GM18520 (cell line): ENCODE data around the gene POLQ.
"Not testable (repeated sequence)": the region's sequence is repeated elsewhere in the genome, so short reads cannot be mapped to it uniquely, and the experiment has no call there.

Experiments used
- ATAC-seq: cut with Tn5 transposase; IDR thresholded peaks from one replicate; pipeline ENCODE4 v1.9.1; 2021; ENCODE audit not compliant: unreplicated experiment

The POLQ gene

DNA sequence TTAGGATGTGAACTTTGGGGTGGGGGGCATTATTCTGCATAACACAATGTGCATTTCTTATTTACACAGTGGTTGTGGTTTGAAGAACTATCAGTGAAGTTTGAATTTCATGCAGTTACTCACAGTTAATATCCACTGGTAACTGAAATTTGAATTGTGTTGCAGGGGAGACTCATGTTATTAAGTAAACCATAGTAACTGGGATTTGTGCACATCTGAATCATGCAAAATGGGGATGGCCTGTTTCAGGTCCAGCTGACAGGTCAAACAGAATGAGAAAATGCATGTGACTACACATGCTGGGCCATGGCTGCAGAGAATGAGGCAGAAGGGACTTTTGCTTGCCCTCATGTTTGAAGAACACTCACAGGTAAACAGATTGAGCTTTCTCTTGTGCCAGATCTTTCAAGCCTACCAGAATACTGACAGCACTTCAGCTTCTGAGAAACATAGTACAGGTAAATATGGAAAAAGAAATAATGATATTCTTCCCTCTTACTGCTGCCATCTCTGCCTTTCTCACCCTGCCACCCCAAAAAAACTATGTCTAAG is 115.0 kb downstream of the POLQ start:
- no peak for ATAC-seq

DNA sequence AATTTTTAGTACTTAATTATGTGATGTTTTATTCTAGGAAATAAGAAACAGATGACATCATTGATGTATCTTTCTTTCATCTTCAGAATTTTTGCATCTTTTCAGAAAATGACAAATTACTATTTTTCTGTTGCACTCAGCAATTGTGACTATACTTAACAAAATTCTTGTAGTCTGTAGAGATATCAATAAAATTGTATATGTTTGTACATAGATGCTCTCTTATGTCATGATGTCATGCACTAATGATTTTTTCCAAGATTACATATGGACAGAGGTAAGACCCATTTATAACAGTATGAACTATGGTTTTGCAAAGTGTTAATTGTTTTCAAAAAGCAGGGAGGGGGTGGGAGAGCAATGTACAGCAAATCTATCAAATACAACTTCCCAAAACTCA is 121.2 kb downstream of the POLQ start:
- ATAC-seq: no peak

DNA sequence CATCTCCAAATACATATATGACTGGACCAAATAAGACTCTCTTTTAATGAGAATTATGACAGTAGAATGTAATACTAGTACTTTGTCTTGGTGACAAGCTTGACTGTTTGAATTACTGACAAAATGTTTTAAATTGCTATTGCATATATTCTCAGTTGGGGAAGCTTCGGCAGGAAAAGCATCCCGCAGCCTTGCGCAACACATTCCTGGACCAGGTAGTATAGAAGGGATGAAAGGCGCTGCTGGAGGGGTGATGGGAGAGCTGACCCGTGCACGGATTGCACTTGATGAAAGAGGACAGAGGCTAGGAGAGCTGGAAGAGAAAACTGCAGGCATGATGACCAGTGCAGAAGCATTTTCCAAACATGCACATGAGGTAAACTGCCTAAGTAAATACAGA is 127.6 kb downstream of the POLQ start:
- no peak for ATAC-seq

DNA sequence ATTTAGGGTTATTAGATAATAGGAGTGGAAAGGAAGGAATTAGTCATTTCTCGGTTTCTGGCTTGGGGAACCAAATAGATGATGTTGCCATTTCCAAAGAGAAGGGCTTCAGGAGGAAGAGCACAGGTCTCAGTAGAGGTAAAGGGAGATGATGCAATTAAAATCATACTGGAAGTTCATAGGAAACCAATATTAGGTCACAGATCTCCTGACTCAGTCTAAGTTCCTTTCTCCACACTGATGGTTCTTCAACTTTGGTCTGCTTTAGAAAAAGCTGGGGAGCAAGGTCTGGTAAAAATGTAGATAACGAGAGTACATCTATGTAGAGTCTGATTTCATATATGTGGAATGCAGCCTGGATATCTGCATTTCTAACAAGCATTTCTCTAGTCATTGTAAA is 130.9 kb downstream of the POLQ start:
- ATAC-seq: no peak

DNA sequence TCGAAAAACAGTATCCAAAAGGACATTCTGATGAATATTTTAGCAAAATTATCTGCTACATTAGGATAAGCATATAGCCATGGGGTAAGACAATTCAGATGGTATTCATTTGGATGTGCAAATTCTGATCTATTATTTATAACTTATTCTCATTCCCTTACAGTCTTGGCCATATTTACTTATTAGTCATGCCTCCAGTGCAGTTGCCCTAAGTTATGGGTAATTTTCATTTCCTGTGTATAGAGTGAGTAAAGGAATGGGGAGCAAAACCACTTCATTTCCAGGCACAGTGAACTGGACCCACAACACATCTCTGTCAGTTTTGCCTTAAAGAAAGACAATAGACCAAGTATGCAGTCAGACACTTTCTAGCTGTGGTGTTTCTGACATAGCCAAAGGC is 134.3 kb downstream of the POLQ start:
- ATAC-seq: no peak

DNA sequence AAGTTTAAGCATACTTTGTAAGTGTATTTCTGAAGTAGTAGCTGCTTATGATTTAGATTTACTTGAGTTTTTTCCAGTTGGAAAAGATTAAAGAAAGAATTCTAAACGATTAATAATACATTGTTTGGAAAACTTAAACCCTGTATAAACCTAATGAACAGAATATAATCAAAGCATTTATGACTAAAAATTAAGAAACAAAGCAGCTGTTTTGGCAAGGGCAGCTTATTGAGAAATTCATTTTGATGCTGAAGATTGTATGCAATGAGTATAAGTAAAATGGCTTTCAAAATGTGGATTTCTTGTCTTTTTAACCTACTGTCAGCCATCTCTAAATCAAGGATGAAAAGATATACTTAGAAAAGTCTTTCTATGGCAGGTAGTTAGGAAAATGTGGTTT is 140.2 kb downstream of the POLQ start:
- no peak for ATAC-seq

DNA sequence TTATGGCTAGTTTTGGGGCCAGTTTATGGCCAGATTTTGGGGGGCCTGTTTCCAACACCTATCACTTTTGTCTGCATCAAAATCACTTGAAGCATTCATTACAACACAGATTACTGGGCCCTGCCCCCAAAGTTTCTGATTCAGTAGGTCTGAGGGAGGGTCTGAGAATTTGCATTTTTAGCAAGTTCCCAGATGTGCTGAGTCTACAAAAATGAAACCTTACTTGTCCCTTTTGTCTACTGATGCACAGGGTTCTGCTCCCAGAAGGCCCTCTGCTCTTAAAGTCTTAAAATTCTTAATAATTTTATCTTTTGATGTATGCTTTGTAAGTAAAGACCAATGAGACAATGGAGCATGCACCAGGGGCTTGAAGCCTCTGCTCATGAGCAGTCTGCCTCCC is 146.0 kb downstream of the POLQ start:
- no peak for ATAC-seq

DNA sequence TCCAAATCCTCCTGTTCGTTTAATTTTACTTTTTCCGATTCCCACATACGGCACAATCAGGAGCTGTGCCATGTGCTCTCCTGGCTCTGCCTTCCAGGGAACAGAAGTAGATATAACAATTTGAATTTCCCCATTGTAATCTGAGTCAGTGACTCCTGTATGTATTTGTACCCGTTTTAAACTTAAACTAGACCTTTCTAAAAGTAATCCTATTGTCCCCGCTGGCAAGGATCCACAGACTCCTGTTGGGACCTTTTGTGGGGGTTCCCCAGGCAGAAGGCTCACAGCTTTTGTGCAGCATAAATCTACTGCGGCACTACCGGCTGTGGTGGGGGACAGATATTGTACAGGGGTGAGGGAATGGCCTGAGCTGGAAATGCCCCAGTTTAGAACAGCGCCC is 147.7 kb downstream of the POLQ start:
- ATAC-seq: not testable (repeated sequence)

DNA sequence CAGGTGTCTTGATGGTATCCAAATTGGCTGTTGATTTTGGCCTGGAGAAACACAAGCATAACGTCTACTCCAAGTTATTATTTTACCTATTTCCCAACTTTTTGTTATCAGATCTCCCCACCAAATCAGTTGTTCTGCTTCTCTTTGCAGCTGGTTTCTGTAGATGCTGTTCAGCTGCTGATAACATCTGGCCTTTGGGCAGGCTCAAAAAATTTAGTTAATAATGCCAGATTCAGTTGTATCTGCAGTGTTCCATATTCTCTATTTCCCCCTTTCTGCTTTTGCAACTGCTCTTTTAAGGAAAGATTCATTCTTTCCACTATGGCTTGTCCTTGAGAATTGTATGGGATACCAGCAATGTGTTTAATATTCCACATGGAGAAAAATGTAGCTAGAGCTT is 149.8 kb downstream of the POLQ start:
- not testable (repeated sequence) for ATAC-seq

DNA sequence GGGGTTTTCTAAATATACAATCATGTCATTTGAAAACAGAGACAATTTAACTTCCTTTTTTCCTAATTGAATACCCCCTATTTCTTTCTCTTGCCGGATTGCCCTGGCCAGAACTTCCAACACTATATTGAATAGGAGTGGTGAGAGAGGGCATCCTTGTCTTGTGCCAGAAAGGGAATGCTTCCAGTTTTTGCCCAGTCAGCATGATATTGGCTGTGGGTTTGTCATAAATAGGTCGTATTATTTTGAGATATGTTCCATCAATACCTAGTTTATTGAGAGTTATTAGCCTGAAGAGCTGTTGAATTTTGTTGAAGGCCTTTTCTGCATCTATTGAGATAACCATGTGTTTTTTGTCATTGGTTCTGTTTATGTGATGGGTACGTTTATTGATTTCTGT is 157.5 kb downstream of the POLQ start:
- ATAC-seq: not testable (repeated sequence)
